Mucosa of descending colon (tissue), 3 donors: ENCODE results near the gene BCL2L14. TPM values are rescaled to one million over a fixed set of nuclear protein-coding genes. Genes with fewer than 3 reads are reported as not detected.
A peak's percentile ranks its signal among the peaks of the same experiment; 100 is the strongest.

Experiments
- ATAC-seq: fragments of 200-7000 bp; cut with Tn5 transposase; one replicate; pipeline ENCODE4 v1.9.1; 2020; ENCODE audit warnings: mild to moderate bottlenecking, moderate library complexity
- DNase-seq, 3 donors: peaks; one replicate each; pipeline ENCODE4 v3.0.0-alpha.2; 2020
- H3K36me3 ChIP-seq: fragments of 200-600 bp; one replicate; pipeline ENCODE4 v1.8.0; 2021; ENCODE audit warnings: low read depth, mild to moderate bottlenecking
- H3K4me1 ChIP-seq: fragments of 200-600 bp; one replicate; pipeline ENCODE4 v1.8.0; 2021; ENCODE audit warnings: low read depth, mild to moderate bottlenecking
- H3K4me3 ChIP-seq: fragments of 200-600 bp; one replicate; pipeline ENCODE4 v1.8.0; 2021; ENCODE audit warnings: mild to moderate bottlenecking
- H3K9me3 ChIP-seq: fragments of 200-600 bp; one replicate; pipeline ENCODE4 v1.8.0; 2021; ENCODE audit warnings: mild to moderate bottlenecking
- intact Hi-C, 2 donors: fragments of 100-400 bp; cut with DNase I in 1 of 2; cut with micrococcal nuclease in 1 of 2; formaldehyde crosslinking; loops; one replicate each; pipeline versions ENCODE4 v1.11.0 to v1.11.1; 2022; cut with DNase I, micrococcal nuclease
- total RNA-seq, 3 donors: library from RNA; stranded (reverse); fragmentation: NEBNext Ultra II Directional in 2 of 3; extraction: Animal tissue kit (Norgen Biotek cat#: 25700) in 2 of 3; gene quantifications; one replicate each; pipeline versions ENCODE4 v1.2.1 to v1.2.4, GENCODE V29; 2021 to 2023
- TF ChIP-seq, protein P1 (sequence below): fragments of 200-600 bp; IDR thresholded peaks from one replicate; pipeline ENCODE4 v1.8.0; 2022; ENCODE audit warnings: antibody characterized with exemption, mild to moderate bottlenecking
- donor health status: DM: no; HTN: no; CAD: no; lungs with moderate emphysema.
- donor health status: DM: no; HTN: no; CAD: no.
- donor health status: DM: no; HTN: yes; CAD: no.

BCL2L14 gene
- total RNA-seq, 3 donors from 2014 or later, result 27.3 to 74.4 (median 52.7) TPM

DNA sequence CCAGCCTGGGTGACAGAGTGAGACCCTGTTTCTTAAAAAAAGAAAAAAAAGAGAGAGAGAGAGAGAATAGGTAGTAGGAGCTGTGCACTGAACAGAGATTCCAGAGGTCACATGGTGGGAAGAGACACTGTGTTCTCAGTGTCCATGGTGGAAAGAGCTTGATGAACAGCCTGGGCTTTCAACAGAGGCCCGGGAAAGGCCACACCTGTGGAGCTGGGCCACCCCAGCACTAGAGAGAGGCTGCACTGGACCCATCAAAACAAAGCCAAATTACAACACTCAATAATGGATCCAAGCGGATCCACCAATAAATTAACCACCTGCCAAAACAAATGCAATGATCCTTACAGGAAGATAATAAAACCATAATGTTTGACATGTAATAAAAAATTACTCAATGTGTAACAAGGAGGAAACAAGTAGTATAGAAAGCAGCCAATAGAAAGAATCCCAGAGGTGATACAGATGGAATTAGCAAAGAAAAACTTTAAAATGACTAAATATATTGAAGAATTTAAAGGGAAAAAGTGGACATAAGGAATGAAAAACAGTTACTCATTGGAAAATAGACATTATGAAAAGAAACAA lies 44.8 kb upstream of the BCL2L14 start:
- Histone ChIP-seq H3K9me3 (no peaks in the 10 kb centered on the region), H3K36me3 (no peaks in the 10 kb centered on the region), H3K4me3 (no peak overlapping the region), H3K4me1 (peaks cover 15% of the 10 kb centered on the region)
- TF ChIP-seq, protein P1, sequence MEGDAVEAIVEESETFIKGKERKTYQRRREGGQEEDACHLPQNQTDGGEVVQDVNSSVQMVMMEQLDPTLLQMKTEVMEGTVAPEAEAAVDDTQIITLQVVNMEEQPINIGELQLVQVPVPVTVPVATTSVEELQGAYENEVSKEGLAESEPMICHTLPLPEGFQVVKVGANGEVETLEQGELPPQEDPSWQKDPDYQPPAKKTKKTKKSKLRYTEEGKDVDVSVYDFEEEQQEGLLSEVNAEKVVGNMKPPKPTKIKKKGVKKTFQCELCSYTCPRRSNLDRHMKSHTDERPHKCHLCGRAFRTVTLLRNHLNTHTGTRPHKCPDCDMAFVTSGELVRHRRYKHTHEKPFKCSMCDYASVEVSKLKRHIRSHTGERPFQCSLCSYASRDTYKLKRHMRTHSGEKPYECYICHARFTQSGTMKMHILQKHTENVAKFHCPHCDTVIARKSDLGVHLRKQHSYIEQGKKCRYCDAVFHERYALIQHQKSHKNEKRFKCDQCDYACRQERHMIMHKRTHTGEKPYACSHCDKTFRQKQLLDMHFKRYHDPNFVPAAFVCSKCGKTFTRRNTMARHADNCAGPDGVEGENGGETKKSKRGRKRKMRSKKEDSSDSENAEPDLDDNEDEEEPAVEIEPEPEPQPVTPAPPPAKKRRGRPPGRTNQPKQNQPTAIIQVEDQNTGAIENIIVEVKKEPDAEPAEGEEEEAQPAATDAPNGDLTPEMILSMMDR, result no peak
- ATAC-seq (peak; percentile 76), DNase-seq (no peak)
- intact Hi-C loops, result no loop called here

DNA sequence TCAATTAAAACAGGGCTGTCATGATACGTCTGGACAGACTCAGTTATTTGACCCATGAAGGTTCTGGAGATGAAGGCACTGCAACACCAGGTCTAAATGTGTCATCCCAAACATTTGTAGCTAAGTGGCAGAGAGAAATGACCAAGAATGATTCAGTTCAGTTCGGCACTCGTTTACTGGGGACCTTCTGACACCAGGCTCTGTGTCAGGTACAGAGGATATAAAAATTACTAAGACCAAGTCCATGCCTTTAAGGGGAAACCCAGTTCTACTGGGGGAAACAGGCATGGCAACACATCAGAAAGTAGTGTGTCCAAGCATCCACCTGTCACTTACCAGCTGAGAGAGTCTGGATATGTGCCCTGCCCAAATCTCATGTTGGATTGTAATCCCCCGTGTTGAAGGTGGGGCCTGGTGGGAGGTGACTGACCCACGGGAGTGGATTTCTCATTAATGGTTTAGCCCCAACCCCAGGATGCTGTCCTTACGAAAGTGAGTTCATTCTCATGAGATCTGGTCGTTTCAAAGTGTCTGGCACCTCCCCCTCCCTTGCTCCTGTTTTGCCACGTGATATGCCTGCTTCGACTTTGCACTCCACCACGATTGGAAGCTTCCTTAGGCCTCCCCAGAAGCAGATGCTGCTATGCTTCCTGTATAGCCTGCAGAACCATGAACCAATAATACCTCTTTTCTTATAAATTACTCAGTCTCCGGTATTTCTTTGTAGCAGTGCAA lies 41.9 kb upstream of the BCL2L14 start:
- intact Hi-C loops, result no loop called here
- peaks cover 23% of the 10 kb centered on the region for H3K4me1 ChIP-seq
- no peak overlapping the region for H3K4me3 ChIP-seq
- DNase-seq (no peak), ATAC-seq (no peak)
- TF ChIP-seq, protein P1, result no peak
- no peaks in the 10 kb centered on the region for H3K9me3 ChIP-seq
- no peaks in the 10 kb centered on the region for H3K36me3 ChIP-seq

DNA sequence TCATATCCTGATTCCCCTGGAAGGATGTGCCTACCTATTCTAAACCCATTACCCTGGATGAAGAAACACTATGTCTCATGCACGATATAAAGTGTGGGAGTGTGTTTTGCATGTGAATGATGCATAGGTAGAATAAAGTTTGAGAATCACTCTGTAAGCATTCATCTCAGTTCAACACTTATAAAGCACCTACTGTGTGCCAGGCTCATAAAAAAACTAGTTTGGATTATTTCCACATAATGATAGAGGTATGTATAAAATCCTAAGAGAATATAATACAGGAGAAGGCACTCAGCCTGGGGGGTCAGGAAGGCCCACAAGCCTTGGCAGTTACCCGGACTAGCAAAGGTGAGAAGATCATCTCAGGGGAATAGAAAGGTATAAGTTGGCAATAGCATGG lies 41.1 kb upstream of the BCL2L14 start:
- Histone ChIP-seq H3K9me3 (no peaks in the 10 kb centered on the region), H3K4me1 (peaks cover 23% of the 10 kb centered on the region), H3K4me3 (no peak overlapping the region), H3K36me3 (no peaks in the 10 kb centered on the region)
- no peak for ATAC-seq
- TF ChIP-seq, protein P1, result no peak
- intact Hi-C loops, result loop anchor here in 1 of 2 donors (5.0 kb wide), 1 partner anchor 447 kb away; no protein-coding TSS in a partner anchor
- DNase-seq, result no peak

DNA sequence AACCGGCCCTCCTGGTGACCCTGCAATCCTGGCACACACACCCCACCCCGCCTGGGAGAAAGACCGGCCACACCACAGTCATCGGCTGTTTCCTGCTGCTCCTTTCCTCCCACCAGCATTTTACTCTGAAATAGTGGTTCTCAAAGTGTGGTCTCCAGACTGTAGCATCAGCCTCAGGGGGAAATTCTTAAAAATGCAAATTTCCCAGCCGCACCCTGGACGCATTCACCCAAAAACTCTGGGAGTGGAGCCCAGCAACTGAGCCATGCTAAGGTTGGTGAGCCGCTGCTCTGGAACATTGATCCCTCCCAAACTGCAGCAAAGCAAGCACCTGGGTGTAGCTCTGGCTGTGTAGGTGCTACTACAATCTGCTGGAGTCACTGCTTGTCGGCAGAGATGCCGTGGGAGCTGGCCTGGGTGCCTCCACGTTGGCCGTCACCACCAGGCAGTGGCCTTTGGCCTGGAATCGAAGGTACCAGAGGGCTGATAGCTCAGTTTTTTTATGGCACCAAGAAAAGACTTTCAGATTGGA lies 38.4 kb upstream of the BCL2L14 start:
- DNase-seq (peak in 2 of 3 donors; percentile 46 to 67), ATAC-seq (peak; percentile 50)
- Histone ChIP-seq H3K9me3 (no peaks in the 10 kb centered on the region), H3K4me1 (peaks cover 10% of the 10 kb centered on the region), H3K36me3 (no peaks in the 10 kb centered on the region), H3K4me3 (no peak overlapping the region)
- TF ChIP-seq, protein P1, result no peak
- intact Hi-C loops, result loop anchor here (2.0 to 5.0 kb wide), 2 partner anchors 448 to 450 kb away; no protein-coding TSS in a partner anchor

DNA sequence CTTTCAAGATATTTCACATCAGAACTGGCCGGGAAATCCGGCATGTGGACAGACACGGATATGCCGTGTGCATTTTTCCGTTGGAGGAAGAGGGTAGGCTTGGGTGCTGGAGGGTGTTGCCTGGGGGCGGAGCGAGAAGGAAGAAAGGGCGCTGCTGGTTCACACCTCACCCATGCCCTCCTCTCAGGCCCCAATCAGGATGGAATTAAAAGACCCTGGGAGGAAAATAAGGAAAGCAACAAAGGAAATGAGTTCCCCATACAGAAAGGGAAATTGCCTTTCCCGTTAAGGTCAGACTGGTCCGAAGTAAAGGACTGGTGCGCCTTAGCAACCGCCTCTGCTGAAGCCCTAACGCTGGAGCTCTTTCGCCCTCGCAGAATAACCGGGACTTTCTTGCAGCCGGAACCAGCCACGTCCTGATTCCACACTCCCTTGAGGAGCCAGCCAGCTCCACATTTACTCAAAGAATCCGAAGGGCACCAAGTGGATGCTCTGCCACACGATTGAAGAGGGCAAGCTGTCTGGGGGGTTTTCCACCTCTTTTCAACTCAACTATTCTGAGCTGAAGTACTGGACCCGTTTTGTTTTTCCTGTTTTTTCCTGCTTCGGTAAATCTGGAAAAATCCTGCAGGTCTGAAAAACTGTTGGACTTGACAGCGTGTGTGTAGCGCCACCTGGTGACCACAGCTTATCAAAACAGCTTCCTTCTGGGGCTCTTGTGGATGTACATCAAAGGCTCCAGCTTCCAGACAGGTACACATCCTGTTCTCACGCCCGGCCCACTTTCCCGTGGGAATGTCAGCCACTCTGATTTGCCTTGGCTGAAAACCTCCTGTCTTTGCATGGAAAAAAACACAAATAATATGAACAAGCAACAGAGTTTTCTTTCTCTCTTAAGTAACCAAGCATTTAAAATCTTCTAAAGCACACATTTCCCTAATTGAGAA lies 37.6 kb upstream of the BCL2L14 start:
- Histone ChIP-seq H3K4me1 (peaks cover 8% of the 10 kb centered on the region), H3K4me3 (no peak overlapping the region), H3K9me3 (no peaks in the 10 kb centered on the region), H3K36me3 (no peaks in the 10 kb centered on the region)
- TF ChIP-seq, protein P1, result peak; percentile 69
- ATAC-seq, result peak; percentile 88
- DNase-seq, result peak; percentile 82 to 91 (median 84)
- intact Hi-C loops, result loop anchor here (2.0 to 5.0 kb wide), 2 partner anchors 448 to 451 kb away; no protein-coding TSS in a partner anchor
